ENCODE results near the gene RMDN2. TPM values are rescaled to one million over a fixed set of nuclear protein-coding genes. Genes with fewer than 3 reads are reported as not detected.
A peak's percentile ranks its signal among the peaks of the same experiment; 100 is the strongest.

Gene RMDN2
- total RNA-seq, 4 donors from 2014 or later: 12.5 to 19.2 (median 14.3) TPM

DNA sequence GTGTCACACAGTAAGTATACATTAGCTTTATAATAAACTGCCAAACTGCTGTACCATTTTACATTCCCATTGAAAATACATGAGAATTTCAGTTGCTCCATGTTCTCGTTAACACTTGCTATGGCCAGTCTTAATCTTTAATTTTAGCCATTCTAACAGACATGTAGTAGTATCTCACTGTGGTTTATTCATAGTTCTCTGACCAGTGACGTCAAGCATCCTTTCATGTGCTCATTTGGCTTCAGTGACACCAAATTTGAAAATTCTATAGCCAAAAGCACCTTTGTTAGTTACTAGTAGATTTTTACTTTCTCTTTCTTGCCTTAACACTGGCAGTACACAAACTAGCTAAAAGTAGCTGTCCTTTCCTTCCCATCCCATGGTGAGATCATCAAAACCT is 107.9 kb downstream of the RMDN2 start:
- TF ChIP-seq, protein P1, sequence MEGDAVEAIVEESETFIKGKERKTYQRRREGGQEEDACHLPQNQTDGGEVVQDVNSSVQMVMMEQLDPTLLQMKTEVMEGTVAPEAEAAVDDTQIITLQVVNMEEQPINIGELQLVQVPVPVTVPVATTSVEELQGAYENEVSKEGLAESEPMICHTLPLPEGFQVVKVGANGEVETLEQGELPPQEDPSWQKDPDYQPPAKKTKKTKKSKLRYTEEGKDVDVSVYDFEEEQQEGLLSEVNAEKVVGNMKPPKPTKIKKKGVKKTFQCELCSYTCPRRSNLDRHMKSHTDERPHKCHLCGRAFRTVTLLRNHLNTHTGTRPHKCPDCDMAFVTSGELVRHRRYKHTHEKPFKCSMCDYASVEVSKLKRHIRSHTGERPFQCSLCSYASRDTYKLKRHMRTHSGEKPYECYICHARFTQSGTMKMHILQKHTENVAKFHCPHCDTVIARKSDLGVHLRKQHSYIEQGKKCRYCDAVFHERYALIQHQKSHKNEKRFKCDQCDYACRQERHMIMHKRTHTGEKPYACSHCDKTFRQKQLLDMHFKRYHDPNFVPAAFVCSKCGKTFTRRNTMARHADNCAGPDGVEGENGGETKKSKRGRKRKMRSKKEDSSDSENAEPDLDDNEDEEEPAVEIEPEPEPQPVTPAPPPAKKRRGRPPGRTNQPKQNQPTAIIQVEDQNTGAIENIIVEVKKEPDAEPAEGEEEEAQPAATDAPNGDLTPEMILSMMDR (IDR thresholded peaks at IDR 0.05): no peak
- no peak for TF ChIP-seq POLR2A (IDR thresholded peaks at IDR 0.05)
- no peaks in the 10 kb centered on the region for H3K36me3 ChIP-seq
- no peaks in the 10 kb centered on the region for H3K4me1 ChIP-seq
- no peaks in the 10 kb centered on the region for H3K27me3 ChIP-seq
- H3K9me3 ChIP-seq: no peaks in the 10 kb centered on the region
- intact Hi-C loops (cut with DNase I; ENCODE audit: low total_unique reads): no loop called here
- no peak overlapping the region for H3K27ac ChIP-seq
- H3K4me3 ChIP-seq: no peak overlapping the region
- DNase-seq: no peak

DNA sequence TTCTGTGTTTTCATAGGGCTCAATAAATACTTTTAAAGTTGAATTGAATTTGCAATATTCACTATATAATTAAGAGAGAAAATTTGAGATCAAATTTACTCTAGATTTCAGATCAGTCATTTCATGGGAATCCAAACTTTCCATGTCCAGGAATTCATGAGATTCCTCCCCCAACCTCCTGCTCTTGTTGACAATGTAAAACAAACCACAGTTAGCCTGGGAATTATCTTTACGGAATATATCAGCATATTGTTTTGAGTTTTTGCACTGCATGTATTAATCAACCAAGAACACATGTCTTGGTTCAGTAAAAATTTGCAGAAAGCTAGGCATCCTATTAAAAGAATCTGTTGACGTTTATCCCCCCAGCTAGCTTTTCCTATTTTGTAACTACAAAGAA is 108.6 kb downstream of the RMDN2 start:
- Histone ChIP-seq H3K4me1 (no peaks in the 10 kb centered on the region), H3K27me3 (no peaks in the 10 kb centered on the region), H3K9me3 (no peaks in the 10 kb centered on the region), H3K4me3 (no peak overlapping the region), H3K36me3 (no peaks in the 10 kb centered on the region), H3K27ac (no peak overlapping the region)
- no peak for DNase-seq
- intact Hi-C loops (cut with DNase I; ENCODE audit: low total_unique reads): no loop called here
- TF ChIP-seq, protein P1 (IDR thresholded peaks at IDR 0.05): no peak
- TF ChIP-seq POLR2A (IDR thresholded peaks at IDR 0.05): no peak

DNA sequence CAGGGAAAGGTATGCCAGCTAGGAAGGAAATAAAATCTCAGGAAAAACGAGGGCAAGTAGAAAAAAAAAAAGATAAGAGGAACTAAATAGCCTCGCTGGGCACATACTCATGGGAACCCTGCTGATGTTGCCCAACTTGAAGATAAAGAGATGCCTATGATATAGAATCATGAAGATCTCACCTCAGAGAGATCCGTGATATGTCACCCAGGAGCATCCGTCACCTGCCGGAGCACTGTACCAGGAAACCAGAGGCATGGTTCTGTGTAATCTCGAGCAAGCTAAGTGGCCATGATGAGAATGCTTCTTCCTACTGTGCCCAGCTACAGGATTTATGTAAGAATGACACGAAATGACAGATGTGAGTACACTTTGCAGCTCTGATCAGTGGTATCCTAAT is 110.9 kb downstream of the RMDN2 start:
- DNase-seq: no peak
- Histone ChIP-seq H3K36me3 (no peaks in the 10 kb centered on the region), H3K4me3 (no peak overlapping the region), H3K27ac (no peak overlapping the region), H3K9me3 (no peaks in the 10 kb centered on the region), H3K4me1 (no peaks in the 10 kb centered on the region), H3K27me3 (no peaks in the 10 kb centered on the region)
- intact Hi-C loops (cut with DNase I; ENCODE audit: low total_unique reads): no loop called here
- TF ChIP-seq, protein P1 (IDR thresholded peaks at IDR 0.05): no peak
- no peak for TF ChIP-seq POLR2A (IDR thresholded peaks at IDR 0.05)

DNA sequence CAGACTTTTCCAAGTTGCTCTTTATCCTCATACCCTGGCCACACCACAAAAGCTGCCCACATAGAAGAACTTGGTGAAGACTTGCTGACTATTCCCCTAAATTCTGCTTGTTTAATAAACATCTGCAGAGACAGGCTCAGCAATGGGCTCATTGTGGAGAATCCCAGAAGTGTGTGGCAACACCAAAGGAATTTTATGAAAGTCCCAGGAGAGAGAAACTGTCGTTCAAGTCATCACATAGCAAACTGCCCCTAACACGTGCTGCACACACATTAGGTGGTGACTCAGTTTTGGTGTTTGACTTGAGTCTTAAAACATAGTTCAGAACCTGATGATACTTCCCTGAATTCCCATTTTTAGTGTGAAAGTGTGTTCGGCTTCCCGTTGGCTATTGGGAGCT is 112.2 kb downstream of the RMDN2 start:
- no peak for TF ChIP-seq POLR2A (IDR thresholded peaks at IDR 0.05)
- intact Hi-C loops (cut with DNase I; ENCODE audit: low total_unique reads): no loop called here
- Histone ChIP-seq H3K4me1 (no peaks in the 10 kb centered on the region), H3K27me3 (no peaks in the 10 kb centered on the region), H3K9me3 (no peaks in the 10 kb centered on the region), H3K4me3 (no peak overlapping the region), H3K36me3 (no peaks in the 10 kb centered on the region), H3K27ac (peak overlapping the region; percentile 80)
- DNase-seq: no peak

DNA sequence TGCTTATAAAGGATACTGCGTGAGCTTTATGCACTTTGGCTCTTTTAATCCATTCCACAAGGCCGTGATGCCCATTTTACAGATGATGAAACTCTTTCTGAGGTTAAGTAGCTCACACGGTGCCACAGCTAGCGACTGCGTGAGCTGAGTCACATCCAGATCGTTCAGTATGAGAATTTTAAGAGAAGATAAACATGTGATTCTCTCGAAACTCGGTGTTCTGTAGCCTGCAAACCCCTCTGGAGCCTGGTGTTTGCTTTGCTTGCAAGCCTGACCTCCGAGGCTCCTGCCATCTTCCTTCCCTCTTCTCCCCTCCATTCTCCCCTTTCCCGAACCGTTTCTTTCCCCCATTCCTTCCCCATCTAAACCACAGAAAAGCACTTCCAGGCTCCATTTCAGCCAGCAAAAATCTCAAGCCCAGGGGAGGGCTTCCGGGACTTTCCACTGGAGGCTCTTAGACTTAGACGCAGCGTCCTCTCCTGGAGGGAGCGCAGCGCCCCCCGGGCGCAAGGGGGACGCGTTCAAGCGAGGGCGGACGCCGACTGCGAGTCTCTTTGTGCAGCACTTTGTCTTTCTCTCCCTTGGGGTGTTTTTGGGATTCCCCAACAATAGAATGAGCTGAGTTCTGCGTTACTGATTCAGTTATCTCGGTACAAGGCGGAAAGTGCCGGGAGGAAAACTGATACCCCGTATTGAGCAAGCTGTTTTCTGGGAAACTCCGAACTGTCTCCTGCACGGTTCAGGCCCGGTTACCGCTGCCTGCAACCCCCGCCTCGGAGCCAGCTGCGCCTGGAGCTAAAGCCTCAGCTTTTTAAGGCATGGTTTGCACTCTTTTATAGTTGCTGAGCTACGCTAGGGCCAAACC is 112.9 kb downstream of the RMDN2 start:
- intact Hi-C loops (cut with DNase I; ENCODE audit: low total_unique reads): no loop called here
- H3K27ac ChIP-seq: peak overlapping the region; percentile 80
- DNase-seq: peak; percentile 41 to 56
- H3K4me3 ChIP-seq: peak overlapping the region; percentile 5 to 23
- no peaks in the 10 kb centered on the region for H3K9me3 ChIP-seq
- H3K4me1 ChIP-seq: no peaks in the 10 kb centered on the region
- H3K27me3 ChIP-seq: no peaks in the 10 kb centered on the region
- TF ChIP-seq POLR2A (IDR thresholded peaks at IDR 0.05): no peak
- TF ChIP-seq, protein P1 (IDR thresholded peaks at IDR 0.05): peak; percentile 44 to 54 (median 52)
- H3K36me3 ChIP-seq: no peaks in the 10 kb centered on the region

Measured in uterus (tissue), 4 donors.